22Rv1 (cell line): ENCODE results near the gene QRICH2.

ENCODE experiments used
- ZFX ChIP-seq: fragments of 450-650 bp; IDR thresholded peaks from 2 replicates; pipeline ENCODE4 v1.6.1; 2017; ENCODE audit warnings: antibody characterized with exemption, borderline replicate concordance
- TF ChIP-seq, protein P1 (sequence below): fragments of 450-650 bp; IDR thresholded peaks from 2 replicates; pipeline ENCODE4 v1.5.1; 2017; ENCODE audit warnings: mild to moderate bottlenecking

DNA sequence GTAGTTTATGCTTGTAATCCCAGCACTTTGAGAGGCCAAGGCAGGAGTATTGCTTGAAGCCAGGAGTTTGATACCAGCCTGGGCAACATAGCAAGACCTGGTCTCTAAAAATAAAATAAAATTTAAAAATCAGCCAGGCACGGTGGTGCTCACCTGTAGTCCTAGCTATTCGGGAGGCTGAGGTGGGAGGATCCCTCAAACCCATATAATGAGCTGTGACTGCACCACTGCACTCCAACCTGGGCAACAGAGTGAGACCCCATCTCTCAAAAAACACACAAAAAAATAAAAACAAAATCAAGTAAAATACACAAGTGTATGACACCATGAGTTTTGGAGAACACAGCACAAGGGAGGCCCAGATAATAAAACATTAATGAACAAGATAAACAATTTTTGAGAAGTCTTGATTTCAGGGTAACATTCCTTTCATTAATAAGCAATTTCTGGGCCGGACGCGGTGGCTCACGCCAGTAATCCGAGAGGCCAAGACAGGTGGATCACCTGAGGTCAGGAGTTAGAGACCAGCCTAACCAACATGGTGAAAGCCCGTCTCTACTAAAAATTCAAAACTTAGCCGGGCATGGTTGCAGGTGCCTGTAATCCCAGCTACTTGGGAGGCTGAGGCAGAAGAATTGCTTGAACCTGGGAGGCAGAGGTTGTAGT is 27.8 kb upstream of the QRICH2 start:
- TF ChIP-seq, protein P1, sequence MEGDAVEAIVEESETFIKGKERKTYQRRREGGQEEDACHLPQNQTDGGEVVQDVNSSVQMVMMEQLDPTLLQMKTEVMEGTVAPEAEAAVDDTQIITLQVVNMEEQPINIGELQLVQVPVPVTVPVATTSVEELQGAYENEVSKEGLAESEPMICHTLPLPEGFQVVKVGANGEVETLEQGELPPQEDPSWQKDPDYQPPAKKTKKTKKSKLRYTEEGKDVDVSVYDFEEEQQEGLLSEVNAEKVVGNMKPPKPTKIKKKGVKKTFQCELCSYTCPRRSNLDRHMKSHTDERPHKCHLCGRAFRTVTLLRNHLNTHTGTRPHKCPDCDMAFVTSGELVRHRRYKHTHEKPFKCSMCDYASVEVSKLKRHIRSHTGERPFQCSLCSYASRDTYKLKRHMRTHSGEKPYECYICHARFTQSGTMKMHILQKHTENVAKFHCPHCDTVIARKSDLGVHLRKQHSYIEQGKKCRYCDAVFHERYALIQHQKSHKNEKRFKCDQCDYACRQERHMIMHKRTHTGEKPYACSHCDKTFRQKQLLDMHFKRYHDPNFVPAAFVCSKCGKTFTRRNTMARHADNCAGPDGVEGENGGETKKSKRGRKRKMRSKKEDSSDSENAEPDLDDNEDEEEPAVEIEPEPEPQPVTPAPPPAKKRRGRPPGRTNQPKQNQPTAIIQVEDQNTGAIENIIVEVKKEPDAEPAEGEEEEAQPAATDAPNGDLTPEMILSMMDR: no peak
- no peak for TF ChIP-seq ZFX
